ENCODE measurements around the gene SMIM45.

SMIM45 gene

DNA sequence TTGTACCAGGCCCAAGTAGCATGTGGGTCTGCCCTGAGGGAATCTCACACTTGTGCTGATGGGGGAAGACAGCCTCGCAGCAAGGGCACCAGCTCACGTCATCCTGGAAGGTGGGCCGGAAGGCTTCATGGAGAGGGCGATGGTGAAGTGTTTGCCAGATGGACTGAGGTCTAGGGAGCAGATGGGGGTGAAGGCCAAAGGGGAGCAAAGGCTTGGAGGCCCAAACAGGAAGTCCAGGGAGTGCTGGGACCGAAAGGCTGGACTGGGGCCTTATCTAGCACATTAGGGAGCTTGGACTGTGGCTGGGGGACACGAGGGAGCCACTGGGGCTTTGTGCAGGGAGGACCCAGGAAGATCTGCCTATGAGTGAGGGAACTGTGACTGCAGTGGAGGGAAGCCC is 24.1 kb upstream of the SMIM45 start (continued):
- TF ChIP-seq, protein P1, sequence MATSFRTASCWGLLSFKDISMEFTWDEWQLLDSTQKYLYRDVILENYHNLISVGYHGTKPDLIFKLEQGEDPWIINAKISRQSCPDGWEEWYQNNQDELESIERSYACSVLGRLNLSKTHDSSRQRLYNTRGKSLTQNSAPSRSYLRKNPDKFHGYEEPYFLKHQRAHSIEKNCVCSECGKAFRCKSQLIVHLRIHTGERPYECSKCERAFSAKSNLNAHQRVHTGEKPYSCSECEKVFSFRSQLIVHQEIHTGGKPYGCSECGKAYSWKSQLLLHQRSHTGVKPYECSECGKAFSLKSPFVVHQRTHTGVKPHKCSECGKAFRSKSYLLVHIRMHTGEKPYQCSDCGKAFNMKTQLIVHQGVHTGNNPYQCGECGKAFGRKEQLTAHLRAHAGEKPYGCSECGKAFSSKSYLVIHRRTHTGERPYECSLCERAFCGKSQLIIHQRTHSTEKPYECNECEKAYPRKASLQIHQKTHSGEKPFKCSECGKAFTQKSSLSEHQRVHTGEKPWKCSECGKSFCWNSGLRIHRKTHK (tag by site-specific recombination; IDR thresholded peaks at IDR 0.05), result no peak
- TF ChIP-seq, protein P2, sequence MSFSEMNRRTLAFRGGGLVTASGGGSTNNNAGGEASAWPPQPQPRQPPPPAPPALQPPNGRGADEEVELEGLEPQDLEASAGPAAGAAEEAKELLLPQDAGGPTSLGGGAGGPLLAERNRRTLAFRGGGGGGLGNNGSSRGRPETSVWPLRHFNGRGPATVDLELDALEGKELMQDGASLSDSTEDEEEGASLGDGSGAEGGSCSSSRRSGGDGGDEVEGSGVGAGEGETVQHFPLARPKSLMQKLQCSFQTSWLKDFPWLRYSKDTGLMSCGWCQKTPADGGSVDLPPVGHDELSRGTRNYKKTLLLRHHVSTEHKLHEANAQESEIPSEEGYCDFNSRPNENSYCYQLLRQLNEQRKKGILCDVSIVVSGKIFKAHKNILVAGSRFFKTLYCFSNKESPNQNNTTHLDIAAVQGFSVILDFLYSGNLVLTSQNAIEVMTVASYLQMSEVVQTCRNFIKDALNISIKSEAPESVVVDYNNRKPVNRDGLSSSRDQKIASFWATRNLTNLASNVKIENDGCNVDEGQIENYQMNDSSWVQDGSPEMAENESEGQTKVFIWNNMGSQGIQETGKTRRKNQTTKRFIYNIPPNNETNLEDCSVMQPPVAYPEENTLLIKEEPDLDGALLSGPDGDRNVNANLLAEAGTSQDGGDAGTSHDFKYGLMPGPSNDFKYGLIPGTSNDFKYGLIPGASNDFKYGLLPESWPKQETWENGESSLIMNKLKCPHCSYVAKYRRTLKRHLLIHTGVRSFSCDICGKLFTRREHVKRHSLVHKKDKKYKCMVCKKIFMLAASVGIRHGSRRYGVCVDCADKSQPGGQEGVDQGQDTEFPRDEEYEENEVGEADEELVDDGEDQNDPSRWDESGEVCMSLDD (tag by site-specific recombination; IDR thresholded peaks at IDR 0.05), result peak; percentile 14; the same call in 1 of the 2 replicates
- TF ChIP-seq, protein P3, sequence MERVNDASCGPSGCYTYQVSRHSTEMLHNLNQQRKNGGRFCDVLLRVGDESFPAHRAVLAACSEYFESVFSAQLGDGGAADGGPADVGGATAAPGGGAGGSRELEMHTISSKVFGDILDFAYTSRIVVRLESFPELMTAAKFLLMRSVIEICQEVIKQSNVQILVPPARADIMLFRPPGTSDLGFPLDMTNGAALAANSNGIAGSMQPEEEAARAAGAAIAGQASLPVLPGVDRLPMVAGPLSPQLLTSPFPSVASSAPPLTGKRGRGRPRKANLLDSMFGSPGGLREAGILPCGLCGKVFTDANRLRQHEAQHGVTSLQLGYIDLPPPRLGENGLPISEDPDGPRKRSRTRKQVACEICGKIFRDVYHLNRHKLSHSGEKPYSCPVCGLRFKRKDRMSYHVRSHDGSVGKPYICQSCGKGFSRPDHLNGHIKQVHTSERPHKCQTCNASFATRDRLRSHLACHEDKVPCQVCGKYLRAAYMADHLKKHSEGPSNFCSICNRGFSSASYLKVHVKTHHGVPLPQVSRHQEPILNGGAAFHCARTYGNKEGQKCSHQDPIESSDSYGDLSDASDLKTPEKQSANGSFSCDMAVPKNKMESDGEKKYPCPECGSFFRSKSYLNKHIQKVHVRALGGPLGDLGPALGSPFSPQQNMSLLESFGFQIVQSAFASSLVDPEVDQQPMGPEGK (tag by site-specific recombination; IDR thresholded peaks at IDR 0.05), result peak; percentile 54; the same call in 1 of the 2 replicates
- TF ChIP-seq ZNF544 (tag by site-specific recombination; IDR thresholded peaks at IDR 0.05) (no peak), ZNF366 (tag by site-specific recombination; conservative IDR thresholded peaks at IDR 0.05) (0 out of 2 replicates have a peak, but pooled peaks have one; percentile 16), HOXC10 (CRISPR knock-in tag; IDR thresholded peaks at IDR 0.05) (no peak)

DNA sequence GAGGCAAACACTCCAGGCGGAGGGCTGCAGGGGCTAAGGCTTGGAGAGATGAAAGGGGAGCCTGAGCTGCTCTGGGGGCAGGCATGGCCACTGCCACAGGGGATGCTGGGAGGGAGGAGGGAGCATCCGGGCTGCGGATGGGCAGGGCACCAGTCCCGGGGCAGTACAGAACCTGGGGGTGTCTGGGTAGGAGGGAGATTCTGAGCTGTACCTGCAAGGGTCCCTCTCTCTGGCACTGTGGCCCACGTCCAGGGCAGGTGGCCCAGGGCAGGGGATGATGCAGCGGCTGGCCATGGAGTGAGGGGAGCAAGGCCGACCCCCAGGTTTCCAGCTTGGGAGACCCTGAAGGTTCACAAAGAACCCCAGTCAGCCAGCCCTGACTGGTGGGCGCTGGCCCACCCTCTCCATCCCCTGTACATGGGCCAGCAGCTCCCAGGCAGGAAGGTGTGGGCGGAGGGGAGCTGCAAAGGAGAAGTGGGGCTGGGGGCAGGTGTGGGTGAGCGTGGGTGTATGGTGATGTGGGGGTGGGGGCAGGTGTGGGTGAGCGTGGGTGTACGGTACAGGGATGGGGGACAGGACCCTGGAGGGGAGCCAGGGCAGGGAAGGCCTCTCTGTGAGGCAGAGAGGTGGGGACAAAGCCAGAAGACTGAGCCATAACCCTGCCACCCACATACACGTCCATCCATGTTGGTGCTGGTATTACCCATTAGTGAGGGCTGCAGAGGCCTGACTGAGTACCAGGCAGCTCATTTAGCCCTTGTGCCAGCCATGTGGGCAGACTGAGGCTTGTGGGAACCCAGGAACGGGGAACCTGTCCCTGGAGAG is 23.1 kb upstream of the SMIM45 start:
- CTCF ChIA-PET, result interaction anchor here (0.6 to 1.4 kb wide), 4 partner anchors 12 to 231 kb away, joined by 3 to 6 read pairs (median 3); no protein-coding TSS in a partner anchor
- TF ChIP-seq, protein P3 (tag by site-specific recombination; IDR thresholded peaks at IDR 0.05), result peak; percentile 15; the same call in 1 of the 2 replicates
- TF ChIP-seq, protein P4, sequence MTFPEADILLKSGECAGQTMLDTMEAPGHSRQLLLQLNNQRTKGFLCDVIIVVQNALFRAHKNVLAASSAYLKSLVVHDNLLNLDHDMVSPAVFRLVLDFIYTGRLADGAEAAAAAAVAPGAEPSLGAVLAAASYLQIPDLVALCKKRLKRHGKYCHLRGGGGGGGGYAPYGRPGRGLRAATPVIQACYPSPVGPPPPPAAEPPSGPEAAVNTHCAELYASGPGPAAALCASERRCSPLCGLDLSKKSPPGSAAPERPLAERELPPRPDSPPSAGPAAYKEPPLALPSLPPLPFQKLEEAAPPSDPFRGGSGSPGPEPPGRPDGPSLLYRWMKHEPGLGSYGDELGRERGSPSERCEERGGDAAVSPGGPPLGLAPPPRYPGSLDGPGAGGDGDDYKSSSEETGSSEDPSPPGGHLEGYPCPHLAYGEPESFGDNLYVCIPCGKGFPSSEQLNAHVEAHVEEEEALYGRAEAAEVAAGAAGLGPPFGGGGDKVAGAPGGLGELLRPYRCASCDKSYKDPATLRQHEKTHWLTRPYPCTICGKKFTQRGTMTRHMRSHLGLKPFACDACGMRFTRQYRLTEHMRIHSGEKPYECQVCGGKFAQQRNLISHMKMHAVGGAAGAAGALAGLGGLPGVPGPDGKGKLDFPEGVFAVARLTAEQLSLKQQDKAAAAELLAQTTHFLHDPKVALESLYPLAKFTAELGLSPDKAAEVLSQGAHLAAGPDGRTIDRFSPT (tag by site-specific recombination; IDR thresholded peaks at IDR 0.05), result peak; percentile 38; the same call in 1 of the 2 replicates
- TF ChIP-seq ZNF10 (tag by site-specific recombination; IDR thresholded peaks at IDR 0.05), result no peak
- no peak for TF ChIP-seq ZNF596 (tag by site-specific recombination; IDR thresholded peaks at IDR 0.05)
- TF ChIP-seq EGR2 (tag by site-specific recombination; IDR thresholded peaks at IDR 0.05; ENCODE audit: low read depth), result peak; percentile 100
- no peak for TF ChIP-seq KLF16 (tag by site-specific recombination; IDR thresholded peaks at IDR 0.05)
- TF ChIP-seq ZNF629 (tag by site-specific recombination; IDR thresholded peaks at IDR 0.05), result no peak
- TF ChIP-seq, protein P5, sequence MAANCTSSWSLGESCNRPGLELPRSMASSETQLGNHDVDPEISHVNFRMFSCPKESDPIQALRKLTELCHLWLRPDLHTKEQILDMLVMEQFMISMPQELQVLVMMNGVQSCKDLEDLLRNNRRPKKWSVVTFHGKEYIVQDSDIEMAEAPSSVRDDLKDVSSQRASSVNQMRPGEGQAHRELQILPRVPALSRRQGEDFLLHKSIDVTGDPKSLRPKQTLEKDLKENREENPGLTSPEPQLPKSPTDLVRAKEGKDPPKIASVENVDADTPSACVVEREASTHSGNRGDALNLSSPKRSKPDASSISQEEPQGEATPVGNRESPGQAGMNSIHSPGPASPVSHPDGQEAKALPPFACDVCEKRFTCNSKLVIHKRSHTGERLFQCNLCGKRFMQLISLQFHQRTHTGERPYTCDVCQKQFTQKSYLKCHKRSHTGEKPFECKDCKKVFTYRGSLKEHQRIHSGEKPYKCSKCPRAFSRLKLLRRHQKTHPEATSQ (tag by site-specific recombination; IDR thresholded peaks at IDR 0.05), result no peak
- no peak for TF ChIP-seq ZNF23 (tag by site-specific recombination; IDR thresholded peaks at IDR 0.05; ENCODE audit: borderline replicate concordance)
- no peak for TF ChIP-seq ZNF555 (tag by site-specific recombination; conservative IDR thresholded peaks at IDR 0.05)
- no peak for TF ChIP-seq KLF1 (tag by site-specific recombination; IDR thresholded peaks at IDR 0.05)
- TF ChIP-seq ZNF423 (tag by site-specific recombination; IDR thresholded peaks at IDR 0.05), result no peak
- peak; percentile 100 for TF ChIP-seq ZFHX2 (tag by site-specific recombination; conservative IDR thresholded peaks at IDR 0.05)
- TF ChIP-seq, protein P6, sequence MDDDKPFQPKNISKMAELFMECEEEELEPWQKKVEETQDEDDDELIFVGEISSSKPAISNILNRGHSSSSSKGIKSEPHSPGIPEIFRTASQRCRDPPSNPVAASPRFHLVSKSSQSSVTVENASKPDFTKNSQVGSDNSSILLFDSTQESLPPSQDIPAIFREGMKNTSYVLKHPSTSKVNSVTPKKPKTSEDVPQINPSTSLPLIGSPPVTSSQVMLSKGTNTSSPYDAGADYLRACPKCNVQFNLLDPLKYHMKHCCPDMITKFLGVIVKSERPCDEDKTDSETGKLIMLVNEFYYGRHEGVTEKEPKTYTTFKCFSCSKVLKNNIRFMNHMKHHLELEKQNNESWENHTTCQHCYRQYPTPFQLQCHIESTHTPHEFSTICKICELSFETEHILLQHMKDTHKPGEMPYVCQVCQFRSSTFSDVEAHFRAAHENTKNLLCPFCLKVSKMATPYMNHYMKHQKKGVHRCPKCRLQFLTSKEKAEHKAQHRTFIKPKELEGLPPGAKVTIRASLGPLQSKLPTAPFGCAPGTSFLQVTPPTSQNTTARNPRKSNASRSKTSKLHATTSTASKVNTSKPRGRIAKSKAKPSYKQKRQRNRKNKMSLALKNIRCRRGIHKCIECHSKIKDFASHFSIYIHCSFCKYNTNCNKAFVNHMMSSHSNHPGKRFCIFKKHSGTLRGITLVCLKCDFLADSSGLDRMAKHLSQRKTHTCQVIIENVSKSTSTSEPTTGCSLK (tag by site-specific recombination; IDR thresholded peaks at IDR 0.05), result no peak

More for the DNA sequence above, 23.1 kb upstream of the SMIM45 start:
- Histone ChIP-seq H3K9me3 (ENCODE audit: control insufficient read depth, insufficient read depth, low read depth, low read length) (no peaks in the 10 kb centered on the region), H3K27ac (ENCODE audit: extremely low read depth, low read depth, low read length) (no peak overlapping the region), H3K4me1 (ENCODE audit: control insufficient read depth, insufficient read depth, low read length) (peaks cover 2% of the 10 kb centered on the region; the same call in 1 of the 2 replicates), H3K4me3 (ENCODE audit: low read depth, low read length) (no peak overlapping the region), H3K36me3 (ENCODE audit: control insufficient read depth in 2 of 2, insufficient read depth in 1 of 2, low read length in 2 of 2) (peaks cover 5 to 18% of the 10 kb centered on the region in 2 experiments; a peak in 2 of 3 replicates)
- POLR2A ChIA-PET, result interaction anchor here (0.5 to 4.3 kb wide), 5 partner anchors 15 to 240 kb away, joined by 3 to 27 read pairs (median 3); partner anchors contain the start of genes CENPM and SNU13
